WTC11 (cell line): Measurements from ENCODE around the gene ERC2. TPM values are rescaled to one million over a fixed set of nuclear protein-coding genes. Genes with fewer than 3 reads are reported as not detected.

Experiments
- microRNA-seq: library from miRNA; unstranded; fragments of <30 nt; microRNA quantifications from one replicate; pipeline ENCODE4 v1.2.0, GENCODE V29; 2022; ENCODE audit warnings: borderline number of aligned reads
- total RNA-seq: library from RNA; stranded (reverse); gene quantifications from 3 replicates; pipeline ENCODE4 v1.2.3, GENCODE V29; 2021

Gene ERC2
- total RNA-seq, 1 experiment from 2014 or later: 23.5 TPM

Small RNA genes within 50 kb of the gene (microRNA-seq; reads per million reads assigned to microRNA genes)
- gene MIR3938: not detected

Other genes with a start within 250 kb of the ERC2 start
- 17.9 to 23.0 TPM (median 19.4 TPM) in 3 replicates for gene CCDC66, start 88.7 kb upstream of the ERC2 start, total RNA-seq
- 40.2 to 46.1 TPM (median 45.5 TPM) in 3 replicates for gene TASOR, start 214.8 kb upstream of the ERC2 start, total RNA-seq